ENCODE data around the gene C19orf25.
"Not testable (repeated sequence)": the region's sequence is repeated elsewhere in the genome, so short reads cannot be mapped to it uniquely, and the experiment has no call there.

The C19orf25 gene

GRCh38 chr19:1521636-1522035 is 42.6 kb upstream of the C19orf25 start:
- no peaks in the 10 kb centered on the region for H3K36me3 ChIP-seq (ENCODE audit: insufficient read depth, low read depth, low read length)
- H3K27ac ChIP-seq (ENCODE audit: low read length), result no peak overlapping the region
- H3K9ac ChIP-seq (ENCODE audit: low read depth, low read length), result no peak overlapping the region
- no peaks in the 10 kb centered on the region for H3K4me1 ChIP-seq (ENCODE audit: insufficient read depth, low read length)
- no peak overlapping the region for H3K4me3 ChIP-seq (ENCODE audit: low read length)
- H3K27me3 ChIP-seq (ENCODE audit: insufficient read depth, low read length), result peaks cover 55% of the 10 kb centered on the region
- H3K9me3 ChIP-seq (ENCODE audit: insufficient read depth, low read depth, low read length), result no peaks in the 10 kb centered on the region

DNA sequence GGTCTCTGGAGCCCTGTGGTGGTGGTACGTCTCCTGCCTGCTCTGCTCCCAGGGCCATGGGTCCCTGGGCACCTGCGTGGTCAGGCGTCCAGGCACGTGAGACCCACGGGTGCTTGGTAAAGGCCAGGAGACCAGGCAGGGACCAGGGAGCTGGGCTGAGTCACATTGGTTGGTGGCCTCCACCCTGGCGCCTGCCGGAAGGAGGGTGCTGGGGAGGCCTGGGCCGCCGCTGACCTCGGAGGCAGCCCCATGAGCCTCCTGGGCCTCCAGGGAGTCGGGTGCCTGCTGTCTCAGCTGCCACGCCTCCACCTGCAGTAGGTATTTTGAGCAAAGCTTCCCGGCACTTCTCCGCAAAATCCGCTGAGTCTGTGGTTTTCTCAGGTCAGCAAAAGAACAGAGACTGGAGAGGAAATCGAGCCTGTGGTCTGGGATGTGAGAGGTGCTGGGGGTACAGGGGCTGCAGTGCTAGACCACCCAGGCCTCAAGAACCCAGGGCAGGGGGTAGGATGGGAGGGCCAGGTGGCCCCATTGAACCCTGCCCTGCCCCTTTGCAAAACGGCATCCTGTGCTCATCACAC is 41.3 kb upstream of the C19orf25 start:
- H3K9me3 ChIP-seq (ENCODE audit: insufficient read depth, low read depth, low read length), result no peaks in the 10 kb centered on the region
- H3K4me1 ChIP-seq (ENCODE audit: insufficient read depth, low read length), result no peaks in the 10 kb centered on the region
- H3K4me3 ChIP-seq (ENCODE audit: low read length), result no peak overlapping the region
- H3K27ac ChIP-seq (ENCODE audit: low read length), result no peak overlapping the region
- no peaks in the 10 kb centered on the region for H3K36me3 ChIP-seq (ENCODE audit: insufficient read depth, low read depth, low read length)
- no peak overlapping the region for H3K9ac ChIP-seq (ENCODE audit: low read depth, low read length)
- peaks cover 45% of the 10 kb centered on the region for H3K27me3 ChIP-seq (ENCODE audit: insufficient read depth, low read length)

DNA sequence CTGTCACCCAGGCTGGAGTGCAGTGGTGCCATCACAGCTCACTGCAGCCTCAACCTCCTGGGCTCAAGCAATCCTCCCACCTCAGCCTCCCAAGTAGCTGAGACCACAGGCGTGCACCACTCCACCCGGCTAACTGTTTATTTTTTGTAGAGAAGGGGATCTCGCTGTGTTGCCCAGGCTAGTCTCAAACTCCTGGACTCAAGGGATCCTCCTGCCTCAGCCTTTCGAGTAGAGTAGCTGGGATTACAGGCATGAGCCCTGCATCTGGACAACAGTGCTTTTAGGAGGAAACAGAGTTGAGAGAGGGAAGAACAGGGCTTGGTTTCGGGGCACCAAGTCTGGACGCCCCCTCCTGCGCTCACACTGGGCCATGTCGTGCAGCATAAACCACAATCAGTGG is 40.8 kb upstream of the C19orf25 start:
- not testable (repeated sequence) for H3K4me1 ChIP-seq (ENCODE audit: insufficient read depth, low read length); H3K9ac ChIP-seq (ENCODE audit: low read depth, low read length); H3K27ac ChIP-seq (ENCODE audit: low read length); H3K36me3 ChIP-seq (ENCODE audit: insufficient read depth, low read depth, low read length); H3K4me3 ChIP-seq (ENCODE audit: low read length); H3K9me3 ChIP-seq (ENCODE audit: insufficient read depth, low read depth, low read length)
- peaks cover 44% of the 10 kb centered on the region for H3K27me3 ChIP-seq (ENCODE audit: insufficient read depth, low read length)

DNA sequence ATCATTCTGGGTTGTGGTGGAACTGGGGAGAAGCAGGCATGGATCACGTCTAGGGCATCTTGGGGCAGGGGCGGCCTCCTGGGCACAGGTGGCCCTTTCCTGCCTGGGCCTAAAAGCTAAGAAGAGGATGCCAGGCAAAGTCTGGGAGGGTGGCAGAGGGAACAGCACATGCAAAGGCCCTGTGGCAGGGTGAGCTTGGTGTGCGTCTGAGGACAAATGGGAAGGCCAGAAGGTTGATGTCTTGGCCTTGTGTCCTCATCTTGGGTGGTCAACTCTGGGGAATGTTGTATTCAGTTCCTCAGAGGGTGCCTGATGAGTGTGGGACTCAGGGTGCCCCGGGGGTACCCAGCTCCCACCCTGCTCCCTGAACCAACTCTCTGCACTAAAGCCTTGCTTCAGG is 39.5 kb upstream of the C19orf25 start:
- H3K27me3 ChIP-seq (ENCODE audit: insufficient read depth, low read length), result peaks cover 42% of the 10 kb centered on the region
- no peaks in the 10 kb centered on the region for H3K4me1 ChIP-seq (ENCODE audit: insufficient read depth, low read length)
- no peak overlapping the region for H3K9ac ChIP-seq (ENCODE audit: low read depth, low read length)
- no peak overlapping the region for H3K27ac ChIP-seq (ENCODE audit: low read length)
- H3K4me3 ChIP-seq (ENCODE audit: low read length), result no peak overlapping the region
- no peaks in the 10 kb centered on the region for H3K9me3 ChIP-seq (ENCODE audit: insufficient read depth, low read depth, low read length)
- no peaks in the 10 kb centered on the region for H3K36me3 ChIP-seq (ENCODE audit: insufficient read depth, low read depth, low read length)

DNA sequence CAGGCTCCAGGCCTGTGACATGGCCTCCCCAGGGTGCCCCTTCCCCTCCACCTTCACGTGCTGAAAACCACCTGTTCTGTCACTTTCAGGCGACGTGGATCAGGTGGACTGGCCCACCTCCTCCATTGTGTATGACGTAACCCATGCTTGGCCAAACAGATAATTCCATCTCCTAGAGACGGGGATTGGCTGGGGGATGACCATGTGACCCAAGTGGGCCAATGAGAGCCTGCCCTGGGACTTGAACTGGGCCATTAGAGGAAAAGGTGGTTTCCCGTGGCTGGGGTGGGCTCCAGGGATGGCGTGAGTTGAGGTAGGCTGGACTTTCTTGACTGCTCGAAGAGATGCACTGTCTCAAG is 37.4 kb upstream of the C19orf25 start:
- Histone ChIP-seq H3K9me3 (ENCODE audit: insufficient read depth, low read depth, low read length) (no peaks in the 10 kb centered on the region), H3K27ac (ENCODE audit: low read length) (no peak overlapping the region), H3K27me3 (ENCODE audit: insufficient read depth, low read length) (peaks cover 38% of the 10 kb centered on the region), H3K4me3 (ENCODE audit: low read length) (no peak overlapping the region), H3K36me3 (ENCODE audit: insufficient read depth, low read depth, low read length) (no peaks in the 10 kb centered on the region), H3K4me1 (ENCODE audit: insufficient read depth, low read length) (no peaks in the 10 kb centered on the region), H3K9ac (ENCODE audit: low read depth, low read length) (no peak overlapping the region)

- no peak overlapping the region for H3K4me3 ChIP-seq (ENCODE audit: low read length)
- H3K9me3 ChIP-seq (ENCODE audit: insufficient read depth, low read depth, low read length), result no peaks in the 10 kb centered on the region
- H3K4me1 ChIP-seq (ENCODE audit: insufficient read depth, low read length), result no peaks in the 10 kb centered on the region
- peaks cover 48% of the 10 kb centered on the region for H3K27me3 ChIP-seq (ENCODE audit: insufficient read depth, low read length)
- H3K27ac ChIP-seq (ENCODE audit: low read length), result no peak overlapping the region
- no peaks in the 10 kb centered on the region for H3K36me3 ChIP-seq (ENCODE audit: insufficient read depth, low read depth, low read length)
- H3K9ac ChIP-seq (ENCODE audit: low read depth, low read length), result no peak overlapping the region
These were observed 36.1 kb upstream of the C19orf25 start for GRCh38 chr19:1514986-1515721.

DNA sequence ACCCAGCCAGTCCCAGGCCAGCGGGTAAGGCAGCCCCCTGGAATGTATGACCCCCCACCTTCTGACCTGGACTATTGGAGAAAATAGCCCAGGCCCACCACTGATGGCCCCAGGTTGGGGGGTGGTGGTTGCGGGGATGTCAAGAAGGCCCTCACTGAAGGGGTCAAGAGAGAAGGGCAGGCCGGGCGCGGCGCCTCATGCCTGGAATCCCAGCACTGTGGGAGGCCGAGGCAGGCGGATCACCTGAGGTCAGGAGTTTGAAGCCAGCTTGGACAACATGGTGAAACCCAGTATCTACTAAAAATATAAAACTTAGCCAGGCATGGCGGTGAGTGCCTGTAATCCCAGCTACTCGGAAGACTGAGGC is 35.3 kb upstream of the C19orf25 start:
- H3K4me1 ChIP-seq (ENCODE audit: insufficient read depth, low read length), result no peaks in the 10 kb centered on the region
- H3K9me3 ChIP-seq (ENCODE audit: insufficient read depth, low read depth, low read length), result no peaks in the 10 kb centered on the region
- H3K27me3 ChIP-seq (ENCODE audit: insufficient read depth, low read length), result peaks cover 52% of the 10 kb centered on the region
- no peak overlapping the region for H3K27ac ChIP-seq (ENCODE audit: low read length)
- no peak overlapping the region for H3K4me3 ChIP-seq (ENCODE audit: low read length)
- H3K9ac ChIP-seq (ENCODE audit: low read depth, low read length), result no peak overlapping the region
- H3K36me3 ChIP-seq (ENCODE audit: insufficient read depth, low read depth, low read length), result no peaks in the 10 kb centered on the region

- Histone ChIP-seq H3K27me3 (ENCODE audit: insufficient read depth, low read length) (peaks cover 58% of the 10 kb centered on the region), H3K4me3 (ENCODE audit: low read length) (no peak overlapping the region), H3K4me1 (ENCODE audit: insufficient read depth, low read length) (no peaks in the 10 kb centered on the region), H3K9ac (ENCODE audit: low read depth, low read length) (no peak overlapping the region), H3K27ac (ENCODE audit: low read length) (no peak overlapping the region), H3K36me3 (ENCODE audit: insufficient read depth, low read depth, low read length) (no peaks in the 10 kb centered on the region), H3K9me3 (ENCODE audit: insufficient read depth, low read depth, low read length) (no peaks in the 10 kb centered on the region)
These were observed 34.7 kb upstream of the C19orf25 start for GRCh38 chr19:1513499-1514294.

GRCh38 chr19:1512671-1513498 is 33.9 kb upstream of the C19orf25 start, which contains the start of gene ADAMTSL5:
Gene ADAMTSL5 (minus strand): TSS chr19:1513019. CDS start chr19:1510943, 2,076 bp downstream.
- Histone ChIP-seq H3K4me3 (ENCODE audit: low read length) (no peak within 1 kb of the TSS), H3K4me1 (ENCODE audit: insufficient read depth, low read length) (no peaks in the 10 kb centered on the region), H3K9ac (ENCODE audit: low read depth, low read length) (no peak within 1 kb of the TSS), H3K27me3 (ENCODE audit: insufficient read depth, low read length) (peaks cover 60% of the 10 kb centered on the region), H3K9me3 (ENCODE audit: insufficient read depth, low read depth, low read length) (no peaks in the 10 kb centered on the region), H3K36me3 (ENCODE audit: insufficient read depth, low read depth, low read length) (no peaks in the 10 kb centered on the region), H3K27ac (ENCODE audit: low read length) (no peak within 1 kb of the TSS)

DNA sequence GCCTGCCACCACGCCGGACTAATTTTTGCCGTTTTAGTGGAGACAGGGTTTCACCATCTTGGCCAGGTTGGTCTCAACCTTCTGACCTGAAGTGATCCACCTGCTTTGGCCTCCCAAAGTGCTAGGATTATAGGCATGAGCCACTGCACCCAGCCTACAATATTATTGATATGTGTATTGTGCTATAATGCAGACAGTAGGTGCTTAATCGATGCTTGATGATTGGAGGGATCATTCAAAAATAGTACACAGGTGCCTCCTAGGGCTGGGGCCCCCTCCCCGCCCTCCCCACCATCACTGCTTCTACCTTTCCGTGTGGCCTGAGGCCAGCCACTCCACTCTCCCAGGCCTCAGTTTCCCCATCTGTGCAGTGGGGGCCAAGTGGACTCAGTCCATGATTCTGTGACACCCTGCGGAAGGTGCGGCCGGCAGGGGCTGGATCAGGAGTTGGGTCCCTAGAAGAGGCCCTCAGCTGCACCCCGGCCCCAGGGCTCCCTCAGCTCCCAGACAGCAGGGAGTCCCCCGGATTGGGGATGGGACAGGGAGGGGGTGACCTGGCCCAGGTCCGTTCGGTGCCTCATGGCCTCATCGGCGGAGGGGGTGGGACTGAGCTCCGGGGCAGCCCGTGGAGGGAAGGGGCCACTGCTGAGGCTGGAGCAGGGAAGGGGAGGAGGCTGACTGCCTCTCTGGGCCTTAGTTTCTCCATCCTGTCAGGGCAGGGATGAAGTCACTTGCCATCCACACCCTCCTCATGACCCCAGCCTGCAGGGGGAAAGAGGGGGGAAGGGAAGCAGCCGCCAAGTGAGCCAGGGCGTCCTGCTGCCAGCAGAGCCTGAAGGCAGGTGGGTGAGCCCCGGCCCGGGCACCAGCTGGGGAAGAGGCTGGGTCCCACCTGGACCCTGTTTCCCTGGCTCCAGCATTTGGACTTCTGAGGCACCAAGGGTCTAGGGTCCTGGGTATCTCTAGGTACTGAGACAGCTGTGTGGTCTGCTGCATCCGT is 32.6 kb upstream of the C19orf25 start:
- no peaks in the 10 kb centered on the region for H3K9me3 ChIP-seq (ENCODE audit: insufficient read depth, low read depth, low read length)
- no peak overlapping the region for H3K27ac ChIP-seq (ENCODE audit: low read length)
- peaks cover 60% of the 10 kb centered on the region for H3K27me3 ChIP-seq (ENCODE audit: insufficient read depth, low read length)
- H3K9ac ChIP-seq (ENCODE audit: low read depth, low read length), result no peak overlapping the region
- H3K4me1 ChIP-seq (ENCODE audit: insufficient read depth, low read length), result no peaks in the 10 kb centered on the region
- H3K4me3 ChIP-seq (ENCODE audit: low read length), result no peak overlapping the region
- H3K36me3 ChIP-seq (ENCODE audit: insufficient read depth, low read depth, low read length), result no peaks in the 10 kb centered on the region
